Muscle of back (tissue), 11 donors: ENCODE results near the gene POLD4. TPM values are rescaled to one million over a fixed set of nuclear protein-coding genes. Genes with fewer than 3 reads are reported as not detected.

Experiments used
- DNase-seq, 3 donors: peaks; one replicate each; pipeline versions ENCODE4 v3.0.0 to v3.0.0-alpha.2; 2013
- polyA plus RNA-seq, 10 donors: library from polyadenylated mRNA; unstranded; fragments of 120-200 nt; gene quantifications; one replicate each; pipeline ENCODE4 v1.2.1, GENCODE V29; 2013; ENCODE audit not compliant: insufficient read length in 10 of 10

Gene POLD4
- polyA plus RNA-seq, 10 donors: 19.2 to 33.1 (median 25.3) TPM

GRCh38 chr11:67304511-67305113 lies 48.7 kb downstream of the POLD4 start:
- DNase-seq: no peak

GRCh38 chr11:67303835-67304411 lies 49.4 kb downstream of the POLD4 start:
- DNase-seq: peak in 1 of 3 donors; percentile 52

- DNase-seq: peak; percentile 45 to 83 (median 65)
Measured at GRCh38 chr11:67303132-67303834, 50.1 kb downstream of the POLD4 start, which contains the start of gene SSH3. TSS of gene SSH3 (plus strand) at chr11:67303530. CDS start at chr11:67303626, 96 bp downstream.

DNA sequence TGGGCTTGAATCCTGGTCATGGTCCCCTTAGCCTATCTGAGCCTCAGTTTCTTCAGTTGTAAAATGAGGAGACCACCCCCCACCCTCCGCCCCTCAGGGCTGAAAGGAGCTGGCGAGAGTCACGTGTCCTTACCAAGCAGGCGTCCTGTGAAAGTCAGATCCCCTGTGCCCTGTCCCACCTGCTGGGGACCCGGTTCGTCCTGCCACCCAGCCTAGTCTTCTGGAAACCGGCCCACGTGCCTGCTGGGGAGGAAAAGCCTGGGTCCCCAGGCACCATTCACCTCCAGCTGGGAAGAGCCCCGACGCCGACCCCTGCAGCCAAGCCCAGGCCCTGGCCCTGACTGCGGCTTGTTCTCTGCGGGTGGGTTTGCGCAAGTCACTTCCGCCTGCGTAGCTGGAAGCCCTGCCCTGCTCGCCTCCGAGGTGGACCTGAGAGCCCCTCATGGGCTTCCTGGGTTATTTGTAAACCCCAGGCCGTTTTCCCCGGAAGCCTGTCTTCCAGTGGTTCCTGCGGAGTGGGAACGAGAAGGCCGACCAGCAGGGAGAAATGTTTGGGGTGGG lies 50.7 kb downstream of the POLD4 start:
- DNase-seq: peak in 1 of 3 donors; percentile 58

- peak; percentile 59 to 76 (median 63) for DNase-seq
Measured at GRCh38 chr11:67301951-67302516, 51.3 kb downstream of the POLD4 start.

DNA sequence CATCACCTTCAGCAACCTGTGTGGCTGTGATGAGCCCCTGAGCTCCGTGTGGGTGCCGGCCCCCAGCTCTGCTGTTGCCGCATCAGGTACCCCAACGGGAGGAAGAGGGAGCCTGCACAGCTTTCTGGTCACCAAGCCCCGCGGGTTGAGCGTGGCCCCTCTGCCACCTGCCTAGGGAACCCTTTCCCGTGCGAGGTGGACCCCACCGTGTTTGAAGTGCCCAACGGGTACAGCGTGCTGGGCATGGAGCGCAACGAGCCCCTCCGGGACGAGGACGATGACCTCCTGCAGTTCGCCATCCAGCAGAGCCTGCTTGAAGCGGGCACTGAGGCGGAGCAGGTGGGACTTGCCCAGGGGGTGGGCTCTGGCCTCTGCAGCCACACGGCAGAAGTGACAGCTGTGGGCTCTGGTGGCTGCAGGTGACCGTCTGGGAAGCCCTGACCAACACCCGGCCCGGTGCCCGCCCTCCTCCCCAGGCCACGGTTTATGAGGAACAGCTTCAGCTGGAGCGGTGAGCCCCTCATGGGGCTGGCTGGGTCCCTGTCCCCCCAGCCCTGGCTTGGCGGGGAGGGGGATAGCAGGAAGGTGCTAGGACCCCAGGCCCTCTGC lies 51.9 kb downstream of the POLD4 start:
- DNase-seq: no peak

Other genes starting within 250 kb of the POLD4 start
- 10 to 100 TPM; 46.3 to 64.1 (median 52.4) TPM for gene KDM2A, start 234.3 kb downstream of the POLD4 start, polyA plus RNA-seq
- 10 to 100 TPM; 42.2 to 62.2 (median 49.7) TPM for gene GRK2, start 87.1 kb downstream of the POLD4 start, polyA plus RNA-seq
- gene ANKRD13D, start 64.2 kb downstream of the POLD4 start, polyA plus RNA-seq: 10 to 100 TPM; 17.3 to 37.9 (median 25.9) TPM
- 10 to 100 TPM; 11.6 to 19.0 (median 14.6) TPM for gene SSH3, start 50.0 kb downstream of the POLD4 start, polyA plus RNA-seq
- 1 to 10 TPM; 1.7 to 3.8 (median 2.4) TPM for gene CLCF1, start 20.1 kb upstream of the POLD4 start, polyA plus RNA-seq
- 10 to 100 TPM in 3 of 10 donors, 1 to 10 TPM in 7; 7.7 to 13.4 (median 8.5) TPM for gene RAD9A, start 38.4 kb upstream of the POLD4 start, polyA plus RNA-seq
- gene PPP1CA, start 48.3 kb upstream of the POLD4 start, polyA plus RNA-seq: 100 to 1,000 TPM in 8 of 10 donors, 10 to 100 TPM in 2; 95.8 to 132 (median 119) TPM
- gene TBC1D10C, start 50.5 kb upstream of the POLD4 start, polyA plus RNA-seq: 10 to 100 TPM in 1 of 10 donors, 1 to 10 TPM in 9; 1.8 to 10.4 (median 4.6) TPM
- gene CARNS1, start 62.1 kb upstream of the POLD4 start, polyA plus RNA-seq: 10 to 100 TPM; 24.1 to 62.8 (median 48.3) TPM
- 10 to 100 TPM; 23.0 to 43.8 (median 34.0) TPM for gene RPS6KB2, start 74.9 kb upstream of the POLD4 start, polyA plus RNA-seq
- 1 to 10 TPM in 6 of 10 donors, under 1 TPM in 3, not detected in 1; 0.53 to 9.5 (median 1.2) TPM for gene PTPRCAP, start 84.1 kb upstream of the POLD4 start, polyA plus RNA-seq
- 10 to 100 TPM; 22.3 to 42.2 (median 29.3) TPM for gene CORO1B, start 89.9 kb upstream of the POLD4 start, polyA plus RNA-seq
- gene GPR152, start 99.2 kb upstream of the POLD4 start, polyA plus RNA-seq: not detected
- 1 to 10 TPM in 4 of 10 donors, under 1 TPM in 6; 0.26 to 1.8 (median 0.94) TPM for gene CABP4, start 101.8 kb upstream of the POLD4 start, polyA plus RNA-seq
- gene TMEM134, start 115.7 kb upstream of the POLD4 start, polyA plus RNA-seq: 10 to 100 TPM; 38.7 to 57.6 (median 46.3) TPM
- 10 to 100 TPM; 34.9 to 55.8 (median 43.7) TPM for gene AIP, start 129.5 kb upstream of the POLD4 start, polyA plus RNA-seq
- 1 to 10 TPM; 6.0 to 9.9 (median 8.3) TPM for gene PITPNM1, start 151.8 kb upstream of the POLD4 start, polyA plus RNA-seq
- gene CDK2AP2, start 154.6 kb upstream of the POLD4 start, polyA plus RNA-seq: 10 to 100 TPM; 14.2 to 21.3 (median 17.1) TPM
- not detected for gene CABP2, start 169.9 kb upstream of the POLD4 start, polyA plus RNA-seq
- gene GSTP1, start 230.3 kb upstream of the POLD4 start, polyA plus RNA-seq: 100 to 1,000 TPM; 207 to 370 (median 253) TPM